Measurements from ENCODE around the gene CISTR.

The CISTR gene

GRCh38 chr12:53743266-53744129, 8.3 kb downstream of the CISTR start:
- peak; percentile 79 for DNase-seq (ENCODE audit: low spot score)

- no peak for DNase-seq (ENCODE audit: low spot score)
These were observed 11.7 kb downstream of the CISTR start for GRCh38 chr12:53740130-53740491.

- DNase-seq (ENCODE audit: low spot score) = no peak
These were observed 12.3 kb downstream of the CISTR start for GRCh38 chr12:53739214-53740129.

GRCh38 chr12:53738406-53739213, 13.2 kb downstream of the CISTR start:
- no peak for DNase-seq (ENCODE audit: low spot score)

GRCh38 chr12:53737951-53738405, 13.8 kb downstream of the CISTR start:
- no peak for DNase-seq (ENCODE audit: low spot score)

- DNase-seq (ENCODE audit: low spot score) = no peak
These were observed 14.5 kb downstream of the CISTR start for GRCh38 chr12:53737093-53737808.

GRCh38 chr12:53736592-53736991, 15.2 kb downstream of the CISTR start:
- DNase-seq (ENCODE audit: low spot score) = no peak

GRCh38 chr12:53735556-53735955, 16.2 kb downstream of the CISTR start:
- DNase-seq (ENCODE audit: low spot score) = no peak

- no peak for DNase-seq (ENCODE audit: low spot score)
These were observed 17.4 kb downstream of the CISTR start for GRCh38 chr12:53734425-53734824.

- DNase-seq (ENCODE audit: low spot score) = no peak
These were observed 18.0 kb downstream of the CISTR start for GRCh38 chr12:53733807-53734200.

GRCh38 chr12:53733051-53733806, 18.6 kb downstream of the CISTR start:
- no peak for DNase-seq (ENCODE audit: low spot score)

- no peak for DNase-seq (ENCODE audit: low spot score)
These were observed 22.1 kb downstream of the CISTR start for GRCh38 chr12:53729644-53730043.

- DNase-seq (ENCODE audit: low spot score) = no peak
These were observed 23.6 kb downstream of the CISTR start for GRCh38 chr12:53728206-53728605.

GRCh38 chr12:53727310-53728041, 24.3 kb downstream of the CISTR start, which contains the start of gene CALCOCO1:
Gene CALCOCO1 (minus strand): TSS chr12:53727452. CDS start chr12:53725242, 2,210 bp downstream.
- DNase-seq (ENCODE audit: low spot score) = peak; percentile 96

GRCh38 chr12:53726946-53727309, 24.9 kb downstream of the CISTR start:
- no peak for DNase-seq (ENCODE audit: low spot score)

GRCh38 chr12:53726341-53726740, 25.4 kb downstream of the CISTR start:
- no peak for DNase-seq (ENCODE audit: low spot score)

GRCh38 chr12:53725824-53726223, 26.0 kb downstream of the CISTR start:
- DNase-seq (ENCODE audit: low spot score) = peak; percentile 48

- no peak for DNase-seq (ENCODE audit: low spot score)
These were observed 29.2 kb downstream of the CISTR start for GRCh38 chr12:53722450-53723041.

- no peak for DNase-seq (ENCODE audit: low spot score)
These were observed 30.8 kb downstream of the CISTR start for GRCh38 chr12:53720946-53721345.
